ENCODE results near the gene PARP8. TPM values are rescaled to one million over a fixed set of nuclear protein-coding genes. Genes with fewer than 3 reads are reported as not detected.
"Not testable (repeated sequence)": the region's sequence is repeated elsewhere in the genome, so short reads cannot be mapped to it uniquely, and the experiment has no call there.

Gene PARP8
- total and polyA plus RNA-seq, 10 donors = 14.8 to 137 (median 95.9) TPM

DNA sequence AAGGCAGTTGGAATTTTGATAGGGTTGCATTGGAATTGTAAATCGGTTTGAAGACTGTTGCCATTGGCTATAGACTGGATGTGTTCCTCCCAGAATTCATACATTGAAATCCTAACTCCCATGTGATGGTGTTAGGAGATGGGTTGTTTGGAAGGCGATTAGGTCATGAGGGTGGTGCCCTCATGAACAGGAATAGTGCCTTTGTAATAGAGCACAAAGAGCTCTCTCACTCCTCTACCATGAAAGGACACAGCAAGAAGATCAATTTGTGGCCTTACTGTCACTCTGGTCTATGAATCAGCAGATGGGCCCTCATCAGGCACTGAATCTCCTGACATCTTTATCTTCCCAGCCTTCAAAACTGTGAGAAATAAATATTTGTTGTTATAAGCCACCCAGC lies 133.2 kb downstream of the PARP8 start:
- WGBS, 5 donors = 91 to 100% (median 95%) methylated on average over 2 of the region's 2 CpGs
- H3K9me3 ChIP-seq = peaks cover 0 to 27% (median 26%) of the 10 kb centered on the region in 8 donors
- H3K4me3 ChIP-seq = no peak overlapping the region
- no peaks in the 10 kb centered on the region for H3K4me1 ChIP-seq
- no peaks in the 10 kb centered on the region for H3K27me3 ChIP-seq (replicated peaks in 1 of 7)
- no peak overlapping the region for H3K27ac ChIP-seq
- TF ChIP-seq POLR2AphosphoS5 (IDR thresholded peaks at IDR 0.05) (no peak), POLR2A (IDR thresholded peaks at IDR 0.05) (no peak)
- TF ChIP-seq, protein P1, sequence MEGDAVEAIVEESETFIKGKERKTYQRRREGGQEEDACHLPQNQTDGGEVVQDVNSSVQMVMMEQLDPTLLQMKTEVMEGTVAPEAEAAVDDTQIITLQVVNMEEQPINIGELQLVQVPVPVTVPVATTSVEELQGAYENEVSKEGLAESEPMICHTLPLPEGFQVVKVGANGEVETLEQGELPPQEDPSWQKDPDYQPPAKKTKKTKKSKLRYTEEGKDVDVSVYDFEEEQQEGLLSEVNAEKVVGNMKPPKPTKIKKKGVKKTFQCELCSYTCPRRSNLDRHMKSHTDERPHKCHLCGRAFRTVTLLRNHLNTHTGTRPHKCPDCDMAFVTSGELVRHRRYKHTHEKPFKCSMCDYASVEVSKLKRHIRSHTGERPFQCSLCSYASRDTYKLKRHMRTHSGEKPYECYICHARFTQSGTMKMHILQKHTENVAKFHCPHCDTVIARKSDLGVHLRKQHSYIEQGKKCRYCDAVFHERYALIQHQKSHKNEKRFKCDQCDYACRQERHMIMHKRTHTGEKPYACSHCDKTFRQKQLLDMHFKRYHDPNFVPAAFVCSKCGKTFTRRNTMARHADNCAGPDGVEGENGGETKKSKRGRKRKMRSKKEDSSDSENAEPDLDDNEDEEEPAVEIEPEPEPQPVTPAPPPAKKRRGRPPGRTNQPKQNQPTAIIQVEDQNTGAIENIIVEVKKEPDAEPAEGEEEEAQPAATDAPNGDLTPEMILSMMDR (IDR thresholded peaks at IDR 0.05 in 8 of 11, conservative IDR thresholded peaks at IDR 0.05 in 3 of 11) = no peak
- peaks cover 0 to 100% (median 52%) of the 10 kb centered on the region in 6 donors for H3K36me3 ChIP-seq
- no peak for DNase-seq
- intact Hi-C loops (cut with DNase I; ENCODE audit: low total_unique reads) = no loop called here

DNA sequence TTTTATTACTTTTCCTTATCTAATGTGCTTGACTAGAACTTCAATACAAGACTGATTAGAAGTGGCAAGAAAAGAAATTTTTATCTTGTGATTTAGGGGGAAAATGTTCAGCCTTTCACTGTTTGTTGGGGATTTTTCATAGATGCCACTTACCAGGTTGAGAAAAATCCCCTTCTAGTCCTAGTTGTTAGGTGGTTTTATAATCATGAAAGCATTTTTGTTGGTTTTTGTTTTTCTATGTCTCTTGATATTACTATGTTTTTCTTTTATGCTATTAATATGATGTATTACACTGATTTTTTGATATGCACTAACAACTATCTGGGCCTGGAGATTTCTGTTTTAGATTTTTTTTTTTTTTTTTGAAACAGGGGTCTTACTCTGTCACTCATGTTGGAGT lies 134.0 kb downstream of the PARP8 start:
- intact Hi-C loops (cut with DNase I; ENCODE audit: low total_unique reads) = no loop called here
- peaks cover 0 to 99% (median 45%) of the 10 kb centered on the region in 6 donors for H3K36me3 ChIP-seq
- no peak overlapping the region for H3K27ac ChIP-seq
- TF ChIP-seq, protein P1 (IDR thresholded peaks at IDR 0.05 in 8 of 11, conservative IDR thresholded peaks at IDR 0.05 in 3 of 11) = no peak
- TF ChIP-seq POLR2AphosphoS5 (IDR thresholded peaks at IDR 0.05) = no peak
- no peak for TF ChIP-seq POLR2A (IDR thresholded peaks at IDR 0.05)
- H3K27me3 ChIP-seq (replicated peaks in 1 of 7) = no peaks in the 10 kb centered on the region
- peaks cover 0 to 27% (median 26%) of the 10 kb centered on the region in 8 donors for H3K9me3 ChIP-seq
- H3K4me1 ChIP-seq = peaks cover 0 to under 1% (median 0%) of the 10 kb centered on the region in 6 donors
- no peak for DNase-seq
- no peak overlapping the region for H3K4me3 ChIP-seq

DNA sequence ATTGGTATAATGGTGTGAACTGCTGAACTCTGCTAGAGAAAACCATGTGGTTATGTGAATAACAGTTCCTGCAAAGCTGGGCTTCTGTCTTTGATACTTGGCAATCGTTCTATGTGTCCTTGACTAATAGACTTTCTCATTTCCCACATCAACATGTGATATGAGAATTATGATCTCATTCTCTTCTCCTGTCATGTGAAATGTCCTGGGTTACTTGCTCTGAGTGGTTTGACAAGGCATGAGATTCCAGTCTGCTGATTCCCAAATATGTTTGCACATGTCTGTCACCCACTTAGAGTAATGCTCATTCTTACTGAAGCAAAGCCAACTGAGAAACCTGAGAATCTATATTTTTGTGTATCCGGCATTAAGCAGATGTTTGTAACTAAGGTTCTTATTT lies 141.2 kb downstream of the PARP8 start:
- Histone ChIP-seq H3K9me3 (peaks cover 3 to 27% (median 22%) of the 10 kb centered on the region in 8 donors), H3K4me3 (no peak overlapping the region), H3K27ac (no peak overlapping the region), H3K36me3 (peaks cover 0 to 94% (median 20%) of the 10 kb centered on the region in 6 donors), H3K27me3 (replicated peaks in 1 of 7) (no peaks in the 10 kb centered on the region), H3K4me1 (peaks cover 0 to 22% (median 0%) of the 10 kb centered on the region in 6 donors)
- TF ChIP-seq, protein P1 (IDR thresholded peaks at IDR 0.05 in 8 of 11, conservative IDR thresholded peaks at IDR 0.05 in 3 of 11) = no peak
- TF ChIP-seq POLR2A (IDR thresholded peaks at IDR 0.05) (no peak), POLR2AphosphoS5 (IDR thresholded peaks at IDR 0.05) (no peak)
- intact Hi-C loops (cut with DNase I; ENCODE audit: low total_unique reads) = no loop called here
- 76 to 87% (median 77%) methylated on average over 2 of the region's 2 CpGs for WGBS, 5 donors
- DNase-seq = no peak

DNA sequence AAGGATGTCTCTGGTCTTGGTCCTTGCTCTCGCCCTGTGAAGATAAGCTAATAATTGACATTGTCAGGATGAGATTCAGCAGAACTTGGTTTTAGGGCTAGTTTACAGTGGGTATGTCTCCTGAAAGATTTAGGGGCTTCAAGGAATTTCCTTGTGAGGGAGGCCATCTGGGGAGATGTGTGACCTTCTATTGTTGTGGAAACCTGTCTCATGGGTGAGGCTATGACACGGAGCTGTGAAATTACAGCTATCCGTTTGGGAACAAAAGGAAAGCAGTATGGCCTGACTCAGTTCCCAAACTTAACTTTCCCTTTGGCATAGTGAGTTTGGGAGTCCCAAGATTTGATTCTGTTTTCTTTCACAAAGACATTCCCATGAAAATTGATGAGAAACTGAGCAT lies 142.0 kb downstream of the PARP8 start:
- Histone ChIP-seq H3K9me3 (peaks cover 0 to 20% (median 15%) of the 10 kb centered on the region in 8 donors), H3K27me3 (replicated peaks in 1 of 7) (no peaks in the 10 kb centered on the region), H3K27ac (no peak overlapping the region), H3K36me3 (peaks cover 0 to 87% (median 17%) of the 10 kb centered on the region in 6 donors), H3K4me3 (no peak overlapping the region), H3K4me1 (peaks cover 0 to 22% (median 0%) of the 10 kb centered on the region in 6 donors)
- no peak for TF ChIP-seq POLR2AphosphoS5 (IDR thresholded peaks at IDR 0.05)
- TF ChIP-seq, protein P1 (IDR thresholded peaks at IDR 0.05 in 8 of 11, conservative IDR thresholded peaks at IDR 0.05 in 3 of 11) = no peak
- no peak for TF ChIP-seq POLR2A (IDR thresholded peaks at IDR 0.05)
- 87 to 96% (median 95%) methylated on average over 3 of the region's 3 CpGs for WGBS, 5 donors
- DNase-seq = no peak
- intact Hi-C loops (cut with DNase I; ENCODE audit: low total_unique reads) = no loop called here

DNA sequence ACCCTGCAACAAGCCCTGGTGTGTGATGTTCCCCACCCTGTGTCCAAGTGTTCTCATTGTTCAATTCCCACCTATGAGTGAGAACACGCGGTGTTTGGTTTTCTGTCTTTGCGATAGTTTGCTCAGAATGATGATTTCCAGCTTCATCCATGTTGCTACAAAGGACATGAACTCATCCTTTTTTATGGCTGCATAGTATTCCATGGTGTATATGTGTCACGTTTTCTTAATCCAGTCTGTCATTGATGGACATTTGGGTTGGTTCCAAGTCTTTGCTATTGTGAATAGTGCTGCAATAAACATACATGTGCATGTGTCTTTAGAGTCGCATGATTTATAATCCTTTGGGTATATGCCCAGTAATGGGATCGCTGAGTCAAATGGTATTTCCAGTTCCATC lies 145.3 kb downstream of the PARP8 start:
- H3K27me3 ChIP-seq (replicated peaks in 1 of 7); H3K27ac ChIP-seq; H3K4me1 ChIP-seq; H3K4me3 ChIP-seq; intact Hi-C loops (cut with DNase I; ENCODE audit: low total_unique reads); DNase-seq: not testable (repeated sequence)
- peaks cover 0 to 12% (median 9%) of the 10 kb centered on the region in 8 donors for H3K9me3 ChIP-seq
- WGBS, 5 donors = 89 to 99% (median 95%) methylated on average over 6 of the region's 6 CpGs
- peaks cover 0 to 86% (median 24%) of the 10 kb centered on the region in 6 donors for H3K36me3 ChIP-seq

Data from spleen (tissue), 11 donors.